K562 (cell line): ENCODE results near the gene IREB2. TPM values are rescaled to one million over a fixed set of nuclear protein-coding genes. Genes with fewer than 3 reads are reported as not detected.

Experiments used
- AFF1 ChIP-seq, 2 experiments: fragments of 450-650 bp; IDR thresholded peaks; 2 replicates each; pipeline ENCODE4 v1.6.1; 2018; ENCODE audit warnings: mild to moderate bottlenecking in 2 of 2, low read depth in 1 of 2; ENCODE audit not compliant: partially characterized antibody in 2 of 2
- BHLHE40 ChIP-seq: IDR thresholded peaks from 2 replicates; pipeline ENCODE4 v1.6.1; 2011; ENCODE audit warnings: low read length, improper control_type of control experiment
- CBFB ChIP-seq: sonication (generic); formaldehyde crosslinking; IDR thresholded peaks from 2 replicates; pipeline ENCODE4 v1.4.0; 2020; ENCODE audit warnings: mild to moderate bottlenecking, missing genetic modification reagents
- CREBBP ChIP-seq: IDR thresholded peaks from one replicate; pipeline ENCODE4 v1.6.1; 2012; ENCODE audit warnings: low read depth, mild to moderate bottlenecking, control low read depth, inconsistent platforms, low read length
- DMBX1 ChIP-seq: fragments of 250-450 bp; sonication (Bioruptor Pico); IDR thresholded peaks from 2 replicates; pipeline ENCODE4 v1.8.0; 2022; ENCODE audit warnings: inconsistent platforms, mild to moderate bottlenecking, moderate library complexity, borderline replicate concordance
- ETV6 ChIP-seq, 3 experiments: fragments of 150-350 bp in 1 of 3; sonication (generic) in 1 of 3; formaldehyde crosslinking in 1 of 3; IDR thresholded peaks; 2 replicates each; pipeline versions ENCODE4 v1.6.1 to v1.8.0; 2014 to 2022; ENCODE audit warnings: borderline replicate concordance in 2 of 3, low read depth in 2 of 3, antibody characterized with exemption in 1 of 3, low read length in 1 of 3, mild to moderate bottlenecking in 1 of 3, missing genetic modification reagents in 1 of 3
- FOXP1 ChIP-seq: sonication (generic); formaldehyde crosslinking; IDR thresholded peaks from 2 replicates; pipeline ENCODE4 v1.8.0; 2022; ENCODE audit warnings: mild to moderate bottlenecking, missing genetic modification reagents
- HMGN3 ChIP-seq: IDR thresholded peaks from 2 replicates; pipeline ENCODE4 v1.6.1; 2011; ENCODE audit warnings: borderline replicate concordance, low read depth, mild to moderate bottlenecking, mixed read lengths, low read length; ENCODE audit not compliant: insufficient read length; ENCODE audit errors: extremely low read depth
- HNRNPLL ChIP-seq: fragments of 200-400 bp; formaldehyde crosslinking; IDR thresholded peaks from 2 replicates; pipeline ENCODE4 v1.6.1; 2017; ENCODE audit warnings: low read length, low read depth, mild to moderate bottlenecking; ENCODE audit not compliant: poor library complexity, severe bottlenecking
- NFATC3 ChIP-seq: fragments of 450-650 bp; IDR thresholded peaks from 2 replicates; pipeline ENCODE4 v1.6.1; 2017; ENCODE audit warnings: mild to moderate bottlenecking
- PCBP2 ChIP-seq: fragments of 200-400 bp; formaldehyde crosslinking; IDR thresholded peaks from 2 replicates; pipeline ENCODE4 v1.6.1; 2018; ENCODE audit warnings: low read length, low read depth, mild to moderate bottlenecking, moderate library complexity; ENCODE audit not compliant: poor library complexity, severe bottlenecking
- PTTG1 ChIP-seq: fragments of 450-650 bp; IDR thresholded peaks from 2 replicates; pipeline ENCODE4 v1.6.1; 2016; ENCODE audit warnings: low read depth, mild to moderate bottlenecking, missing genetic modification characterization, missing compliant biosample characterization
- RBM15 ChIP-seq: fragments of 200-400 bp; formaldehyde crosslinking; IDR thresholded peaks from 2 replicates; pipeline ENCODE4 v1.6.1; 2018; ENCODE audit warnings: mild to moderate bottlenecking, low read length, moderate library complexity; ENCODE audit not compliant: insufficient read depth
- SIN3B ChIP-seq: fragments of 450-650 bp; IDR thresholded peaks from 2 replicates; pipeline ENCODE4 v1.6.1; 2017; ENCODE audit warnings: low read depth, mild to moderate bottlenecking, moderate library complexity
- TBP ChIP-seq: optimal IDR thresholded peaks from 2 replicates; pipeline ENCODE3; 2011; ENCODE audit warnings: low read depth, low read length, improper control_type of control experiment
- ZNF431 ChIP-seq: sonication (generic); formaldehyde crosslinking; IDR thresholded peaks from 2 replicates; pipeline ENCODE4 v1.8.0; 2022; ENCODE audit warnings: mild to moderate bottlenecking, missing genetic modification reagents
- ZNF639 ChIP-seq, 2 experiments: fragments of 200-800 bp in 1 of 2; sonication (Bioruptor generic) in 1 of 2; sonication (generic) in 1 of 2; formaldehyde crosslinking in 1 of 2; IDR thresholded peaks in 1 of 2; conservative IDR thresholded peaks in 1 of 2; 2 replicates each; pipeline versions ENCODE4 v1.5.0 to v1.6.1; 2016 to 2020; ENCODE audit warnings: missing compliant biosample characterization in 1 of 2, missing genetic modification characterization in 1 of 2, missing genetic modification reagents in 1 of 2
- ZNF644 ChIP-seq: fragments of 200-800 bp; sonication (Bioruptor generic); IDR thresholded peaks from 2 replicates; pipeline ENCODE4 v1.6.1; 2016; ENCODE audit warnings: low read depth, missing genetic modification characterization, missing compliant biosample characterization
- ZNF75A ChIP-seq: fragments of 450-650 bp; formaldehyde crosslinking; IDR thresholded peaks from 2 replicates; pipeline ENCODE4 v1.4.0; 2020; ENCODE audit warnings: mild to moderate bottlenecking
- polyA plus RNA-seq, 8 experiments: library from polyadenylated mRNA; depleted of rRNA in 4 of 8; stranded (reverse) in 5 of 8; unstranded in 3 of 8; fragments of >200 nt; fragmentation: Nextera tagmentation in 2 of 8; fragmentation: Illumina TruSeq in 1 of 8; extraction: Ambion mirVana in 2 of 8; extraction: Trizol in 1 of 8; gene quantifications; 2 replicates each; pipeline versions ENCODE4 v1.2.1 to v1.2.3, GENCODE V29; 2011 to 2014; ENCODE audit warnings: inconsistent platforms in 1 of 8, missing spikeins in 1 of 8
- total RNA-seq, 7 experiments: library from RNA; depleted of rRNA in 6 of 7; stranded (reverse); fragments of >200 nt in 6 of 7; fragmentation: Illumina TruSeq in 2 of 7; extraction: Trizol in 2 of 7; gene quantifications; 2 replicates each; pipeline versions ENCODE4 v1.2.1 to v1.2.3, GENCODE V29; 2011 to 2021; ENCODE audit warnings: low replicate concordance in 1 of 7

IREB2 gene
- total and polyA plus RNA-seq, 9 of the 15 experiments (the other 6 are each of a cell fraction or from before 2014, with no cell fraction given), result 16.8 to 61.7 (median 34.0) TPM

- TF ChIP-seq TBP (peak; percentile 79), DMBX1 (no peak), CBFB (no peak), RBM15 (no peak), ZNF644 (tag) (no peak), FOXP1 (0 out of 2 replicates have a peak, but pooled peaks have one; percentile 21), SIN3B (peak; percentile 77), AFF1 (IDR thresholded peaks at IDR 0.05; ENCODE audit: low read depth in 1 of 2, partially characterized antibody in 2 of 2) (peak in 1 of 2 experiments; percentile 12), ETV6 (IDR thresholded peaks at IDR 0.05; ENCODE audit: borderline replicate concordance in 1 of 2, low read depth in 2 of 2, low read length in 1 of 2) (no peak), ETV6 (CRISPR knock-in tag; IDR thresholded peaks at IDR 0.05; ENCODE audit: borderline replicate concordance) (no peak), HNRNPLL (peak; percentile 79), HMGN3 (peak; percentile 41), PTTG1 (tag) (no peak), PCBP2 (no peak), BHLHE40 (no peak), ZNF431 (no peak), ZNF639 (CRISPR knock-in tag; conservative IDR thresholded peaks at IDR 0.05 in 1 of 2, IDR thresholded peaks at IDR 0.05 in 1 of 2) (peak in 1 of 2 experiments; percentile 61; a peak in 1 of 4 replicates), CREBBP (no peak), NFATC3 (no peak), ZNF75A (CRISPR knock-in tag) (no peak)
These were observed at the start of gene IREB2 (continued) for GRCh38 chr15:78437762-78438618.
